ENCODE data around the gene MMP20.

GRCh38 chr11:102604875-102605274 lies 20.3 kb downstream of the MMP20 start:
- no peak for TF ChIP-seq CTCF (IDR thresholded peaks at IDR 0.05)
- no peak for TF ChIP-seq POLR2A (IDR thresholded peaks at IDR 0.05)
